ENCODE measurements around the gene WWC1.

Gene WWC1

GRCh38 chr5:168365581-168366081 is 74.2 kb downstream of the WWC1 start:
- DNase-seq: no peak

GRCh38 chr5:168366116-168366515 is 74.7 kb downstream of the WWC1 start:
- DNase-seq: no peak

- no peak for DNase-seq
Observed at GRCh38 chr5:168368854-168369253, 77.4 kb downstream of the WWC1 start.

GRCh38 chr5:168370831-168371230 is 79.4 kb downstream of the WWC1 start:
- DNase-seq: no peak

- DNase-seq: no peak
Observed at GRCh38 chr5:168372356-168372946, 81.0 kb downstream of the WWC1 start.

- no peak for DNase-seq
Observed at GRCh38 chr5:168374532-168374931, 83.1 kb downstream of the WWC1 start.

GRCh38 chr5:168375214-168375613 is 83.8 kb downstream of the WWC1 start:
- no peak for DNase-seq

GRCh38 chr5:168377525-168377924 is 86.1 kb downstream of the WWC1 start:
- DNase-seq: no peak

GRCh38 chr5:168378741-168379140 is 87.3 kb downstream of the WWC1 start:
- DNase-seq: no peak

GRCh38 chr5:168382421-168382820 is 91.0 kb downstream of the WWC1 start:
- no peak for DNase-seq

GRCh38 chr5:168390491-168390890 is 99.0 kb downstream of the WWC1 start:
- no peak for DNase-seq

GRCh38 chr5:168393773-168394172 is 102.3 kb downstream of the WWC1 start:
- DNase-seq: no peak

- DNase-seq: no peak
Observed at GRCh38 chr5:168400429-168401220, 109.2 kb downstream of the WWC1 start.

- DNase-seq: no peak
Observed at GRCh38 chr5:168401226-168401625, 109.8 kb downstream of the WWC1 start.

GRCh38 chr5:168401880-168402279 is 110.4 kb downstream of the WWC1 start:
- DNase-seq: peak; percentile 54

- DNase-seq: no peak
Observed at GRCh38 chr5:168404365-168404764, 112.9 kb downstream of the WWC1 start.

GRCh38 chr5:168407211-168407610 is 115.8 kb downstream of the WWC1 start:
- DNase-seq: no peak

GRCh38 chr5:168408561-168409305 is 117.3 kb downstream of the WWC1 start:
- no peak for DNase-seq

GRCh38 chr5:168409591-168410458 is 118.4 kb downstream of the WWC1 start:
- DNase-seq: no peak

GRCh38 chr5:168411871-168412270 is 120.4 kb downstream of the WWC1 start:
- no peak for DNase-seq

- no peak for DNase-seq
Observed at GRCh38 chr5:168413062-168413461, 121.6 kb downstream of the WWC1 start.

- DNase-seq: no peak
Observed at GRCh38 chr5:168413596-168413995, 122.2 kb downstream of the WWC1 start.

GRCh38 chr5:168415401-168415800 is 124.0 kb downstream of the WWC1 start:
- DNase-seq: no peak

All from NCI-H510A (cell line).